AG08396 (cell line): ENCODE measurements around the gene CPEB1.
"Not testable (repeated sequence)": the region's sequence is repeated elsewhere in the genome, so short reads cannot be mapped to it uniquely, and the experiment has no call there.

ENCODE experiments used
- DNase-seq: peaks from one replicate; pipeline ENCODE4 v3.0.0; 2012; ENCODE audit warnings: low spot score, mixed read lengths

The CPEB1 gene

GRCh38 chr15:82545002-82545401, 102.2 kb downstream of the CPEB1 start:
- DNase-seq = no peak

- DNase-seq = no peak
Measured at GRCh38 chr15:82544431-82544830, 102.7 kb downstream of the CPEB1 start.

DNA sequence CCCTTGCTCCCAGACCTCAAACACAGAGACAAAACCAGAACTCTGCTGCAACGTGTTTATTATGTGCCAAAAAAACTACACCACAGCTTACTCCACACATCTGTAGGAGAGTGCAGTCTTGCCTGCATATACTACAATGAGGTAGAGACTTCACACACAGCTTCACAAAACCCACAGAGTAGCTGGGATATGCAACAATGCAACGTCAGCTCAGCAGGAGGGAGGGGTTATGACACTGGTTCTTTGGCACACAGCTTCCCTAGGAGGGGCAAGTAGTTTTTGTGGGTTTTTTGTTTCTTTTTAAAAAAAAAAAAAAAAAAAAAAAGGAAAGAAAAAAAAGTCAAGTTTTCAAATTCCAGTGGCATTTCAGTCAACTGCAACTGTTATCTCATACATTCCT, 104.0 kb downstream of the CPEB1 start:
- peak; percentile 77 for DNase-seq

GRCh38 chr15:82540984-82541431, 106.2 kb downstream of the CPEB1 start:
- peak; percentile 26 for DNase-seq

DNA sequence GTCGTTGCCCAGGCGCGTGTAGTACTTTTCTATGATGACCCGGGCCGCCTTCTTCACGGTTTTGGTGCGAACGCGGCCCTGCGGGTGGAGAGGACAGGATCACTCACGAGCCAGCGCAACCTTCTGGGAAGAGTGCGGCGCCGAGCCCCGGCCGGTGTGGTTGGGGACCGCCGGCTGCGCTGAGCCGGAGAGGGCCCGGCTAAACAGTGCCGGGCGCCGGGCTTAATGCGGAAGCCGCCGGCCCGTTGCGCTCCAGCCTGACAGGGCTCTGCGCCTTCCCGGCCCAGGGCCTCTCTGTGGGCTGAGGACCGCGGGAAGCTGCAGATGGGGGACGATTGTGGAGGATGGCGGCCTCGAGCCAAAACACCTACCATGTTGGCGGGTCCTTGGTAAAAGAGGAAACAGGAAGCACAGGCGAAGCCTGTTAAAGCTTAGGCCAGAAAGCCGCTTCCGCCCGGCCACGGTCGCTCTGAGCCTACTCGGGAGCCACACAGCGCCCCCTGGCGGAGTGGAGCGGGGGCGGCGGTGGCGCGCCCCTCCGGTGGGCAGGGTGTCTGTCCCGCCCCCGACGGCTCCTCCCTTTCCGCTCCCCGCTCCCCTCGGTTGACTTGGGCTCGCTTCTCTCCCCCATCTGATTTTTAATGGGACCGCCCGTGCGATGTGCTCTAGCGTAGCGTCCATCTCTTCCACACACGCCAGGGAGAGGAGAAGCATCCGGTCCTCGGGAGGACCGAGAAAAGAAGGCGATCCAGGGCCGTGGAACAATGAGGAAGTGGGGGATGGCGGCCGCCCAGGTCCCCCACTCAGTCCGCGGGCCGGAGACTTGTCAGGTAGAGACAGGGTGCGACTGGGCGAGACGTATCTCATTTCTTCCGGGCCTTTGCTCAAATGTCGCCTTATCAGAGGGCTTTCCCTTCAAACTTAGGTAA, 106.8 kb downstream of the CPEB1 start, which contains the start of gene RPS17:
TSS of gene RPS17 (minus strand) at position 403 of the 929 bp plus-strand sequence. CDS start at position 374, 29 bp downstream.
- peak; percentile 99 for DNase-seq

DNA sequence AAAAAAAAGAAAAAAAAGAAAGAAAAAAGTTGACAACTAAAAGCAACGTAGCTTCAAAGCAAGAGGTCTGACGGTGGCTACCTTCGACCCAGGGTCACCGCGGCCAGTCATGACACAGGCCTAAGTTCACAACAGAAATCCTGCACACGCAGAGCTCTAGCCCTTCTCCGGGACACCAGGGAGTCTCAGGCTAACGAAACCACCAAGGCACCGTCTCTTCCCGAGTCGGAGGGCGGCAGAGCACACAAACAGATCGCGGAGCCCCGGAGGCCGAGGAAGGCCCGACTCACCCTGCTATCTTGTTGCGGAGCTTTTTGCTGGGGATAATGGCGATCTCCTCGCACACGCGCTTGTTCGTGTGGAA, 107.5 kb downstream of the CPEB1 start:
- no peak for DNase-seq

DNA sequence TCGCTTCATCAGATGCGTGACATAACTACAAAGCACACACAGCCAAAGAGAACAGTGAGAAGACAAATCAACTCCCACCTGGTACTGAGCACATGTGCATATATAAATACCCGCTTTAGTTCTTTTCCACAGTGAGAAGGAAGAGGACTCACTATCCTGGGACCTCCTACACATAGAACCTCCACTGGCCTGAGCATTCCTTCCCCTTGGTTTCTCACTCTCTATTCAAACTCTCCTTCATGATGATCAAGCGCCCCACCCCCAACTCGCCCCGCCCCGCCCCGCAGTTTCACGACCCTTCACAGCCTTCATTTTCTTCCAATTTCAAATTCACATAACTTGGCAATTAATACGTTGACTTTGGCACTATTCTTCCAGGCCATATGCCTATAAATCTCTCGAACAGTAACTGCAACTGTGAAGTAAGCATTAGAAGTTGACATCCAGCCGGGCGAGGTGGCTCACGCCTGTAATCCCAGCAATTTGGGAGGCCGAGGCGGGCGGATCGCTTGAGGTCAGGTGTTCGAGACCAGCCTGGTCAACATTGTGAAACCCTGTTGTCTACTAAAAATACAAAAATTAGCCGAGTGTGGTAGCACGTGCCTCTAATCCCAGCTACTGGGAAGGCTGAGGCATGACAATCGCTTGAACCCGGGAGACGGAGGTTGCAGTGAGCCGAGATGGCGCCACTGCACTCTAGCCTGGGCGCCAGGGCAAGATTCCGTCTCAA, 108.0 kb downstream of the CPEB1 start:
- peak; percentile 27 for DNase-seq

GRCh38 chr15:82537351-82537908, 109.7 kb downstream of the CPEB1 start:
- DNase-seq = no peak

DNA sequence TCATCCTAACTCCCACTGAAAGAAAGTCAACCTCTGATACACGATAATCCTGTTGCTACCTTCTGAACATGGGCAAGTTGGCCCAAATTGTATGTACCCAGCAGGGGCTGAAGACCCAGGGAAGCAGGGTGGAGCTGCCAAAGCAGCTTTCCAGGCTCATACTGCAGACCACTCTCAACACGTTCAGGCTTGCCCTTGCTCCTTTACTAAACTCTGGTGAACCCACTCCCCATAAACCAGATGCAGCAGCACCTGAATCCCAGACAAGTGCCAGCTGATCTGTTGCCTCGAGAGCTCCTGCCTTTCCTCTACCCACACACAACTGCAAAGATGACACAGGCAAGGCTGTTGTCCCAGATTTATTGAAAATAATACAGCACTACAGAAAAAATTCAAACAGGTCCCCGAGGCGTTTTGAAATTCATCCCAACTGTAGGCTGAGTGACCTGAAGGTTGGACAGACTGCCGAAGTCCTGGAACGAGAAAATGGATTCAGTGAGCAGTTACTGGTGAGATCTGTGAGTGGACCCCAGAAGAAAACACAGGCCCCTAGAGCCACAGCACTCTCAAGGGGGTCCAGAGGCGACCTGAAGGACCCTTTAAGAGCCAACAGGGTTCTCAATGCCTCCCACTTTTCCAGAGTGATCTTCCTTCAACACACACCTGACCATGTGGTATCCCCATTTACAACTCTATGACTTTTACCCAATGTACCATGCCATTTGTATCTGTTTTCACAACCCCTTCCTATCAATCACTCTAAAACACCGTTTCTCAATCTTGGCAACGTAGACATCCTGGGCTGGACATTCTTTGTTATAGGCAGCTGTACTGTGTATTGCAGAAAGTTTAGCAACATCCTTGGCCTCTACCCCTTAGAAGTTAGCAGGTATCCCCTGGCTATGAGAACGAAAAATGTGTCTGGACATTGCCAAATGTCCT, 110.5 kb downstream of the CPEB1 start:
- DNase-seq = no peak

DNA sequence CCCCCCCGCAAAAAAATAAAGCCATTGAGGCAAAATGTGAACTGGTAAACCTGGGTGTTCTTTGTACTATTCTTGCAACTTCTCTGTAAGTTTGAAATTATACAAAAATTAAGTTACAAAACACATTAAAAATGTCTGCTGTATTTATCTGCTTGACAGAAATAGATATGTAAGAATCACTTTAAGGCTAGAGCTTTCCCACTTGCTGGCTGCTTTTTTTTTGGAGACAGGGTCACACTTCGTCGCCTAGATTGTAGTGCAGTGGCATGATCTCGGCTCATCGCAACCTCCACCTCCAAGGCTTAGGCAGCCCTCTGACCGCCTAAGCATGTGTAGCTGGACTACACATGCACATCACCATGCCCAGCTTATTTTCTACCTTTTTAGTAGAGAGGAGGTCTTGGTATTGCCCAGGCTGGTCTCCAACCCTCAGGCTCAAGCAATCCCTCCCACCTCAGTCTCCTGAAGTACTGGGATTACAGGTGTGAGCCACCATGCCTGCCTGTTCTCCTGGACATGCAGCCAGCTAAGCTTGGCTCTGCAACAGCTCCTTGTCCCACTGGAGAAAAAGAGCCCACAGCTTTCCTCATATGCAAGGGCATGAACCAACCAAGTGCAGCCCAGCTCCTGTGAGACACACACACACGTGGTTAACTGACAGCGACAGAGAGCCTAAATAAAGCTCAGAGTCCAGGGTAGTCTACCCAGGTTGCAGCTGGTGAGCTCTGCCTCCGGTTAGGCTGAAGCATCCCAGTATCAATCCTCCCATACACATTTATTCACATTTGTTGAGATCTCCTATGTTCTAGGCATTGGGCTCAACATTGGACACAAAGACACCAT, 111.4 kb downstream of the CPEB1 start:
- no peak for DNase-seq

- DNase-seq = not testable (repeated sequence)
Measured at GRCh38 chr15:82535151-82535550, 112.0 kb downstream of the CPEB1 start.

DNA sequence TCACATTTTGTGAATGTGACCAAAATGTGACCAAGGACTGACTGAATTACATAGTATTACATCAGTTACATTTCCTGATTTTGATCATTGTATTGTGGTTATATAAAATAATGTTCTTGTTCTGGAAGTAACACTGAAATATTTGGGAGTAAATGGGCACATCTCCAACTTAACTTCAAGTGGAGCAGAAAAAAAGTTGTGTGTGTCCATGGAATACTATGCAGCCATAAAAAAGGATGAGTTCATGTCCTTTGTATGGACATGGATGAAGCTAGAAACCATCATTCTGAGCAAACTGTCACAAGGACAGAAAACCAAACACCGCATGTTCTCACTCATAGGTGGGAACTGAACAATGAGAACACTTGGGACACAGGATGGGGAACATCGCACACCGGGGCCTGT, 112.7 kb downstream of the CPEB1 start:
- DNase-seq = not testable (repeated sequence)

DNA sequence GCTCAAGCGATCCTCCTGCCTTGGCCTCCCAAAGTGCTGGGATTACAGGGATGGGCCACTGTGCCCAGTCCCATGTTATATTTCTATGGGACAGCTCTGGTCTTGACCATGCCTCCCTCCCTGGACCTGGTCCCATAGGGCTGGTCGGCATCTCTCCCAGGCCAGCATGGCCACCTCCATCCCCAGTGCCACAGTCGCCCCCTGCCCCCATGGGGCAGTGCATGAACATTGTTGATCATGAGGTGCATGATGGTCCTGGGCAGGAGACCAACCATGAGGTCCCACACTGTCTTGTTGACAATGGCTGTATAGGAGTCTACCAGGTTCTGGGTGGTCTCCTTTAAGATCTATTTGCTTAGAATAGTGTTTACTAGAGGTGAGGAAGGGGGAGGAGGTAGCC, 113.4 kb downstream of the CPEB1 start:
- DNase-seq = no peak

GRCh38 chr15:82532991-82533481, 114.1 kb downstream of the CPEB1 start:
- DNase-seq = no peak

DNA sequence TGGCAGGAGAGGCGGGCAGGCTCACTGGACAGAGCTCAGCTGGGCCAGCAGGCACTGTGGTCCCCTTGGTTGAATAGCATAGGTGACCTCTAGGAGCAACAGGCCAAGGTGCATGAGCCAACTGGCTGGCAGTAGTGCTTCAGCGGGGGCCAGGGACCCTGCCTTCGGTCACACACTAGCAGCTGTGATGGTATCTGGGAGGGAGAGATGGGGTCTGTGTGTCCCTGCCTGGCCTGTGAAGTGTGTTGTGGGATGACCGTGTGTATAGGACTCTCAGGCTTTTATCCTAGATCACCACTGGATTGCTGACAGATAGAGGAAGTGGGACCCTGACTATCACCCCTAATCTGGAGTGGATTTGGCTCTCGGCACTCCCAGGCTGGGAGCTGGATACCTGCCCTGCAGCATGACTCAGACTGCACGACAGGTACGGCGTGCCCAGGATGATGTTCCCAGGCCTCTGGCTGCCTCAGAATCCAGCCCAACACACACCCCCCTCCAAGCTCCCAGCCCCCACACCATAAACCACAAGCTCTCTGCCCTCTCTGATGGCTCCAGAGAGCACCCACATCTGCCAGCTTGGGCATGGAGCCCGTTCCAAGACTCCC, 114.7 kb downstream of the CPEB1 start:
- no peak for DNase-seq

DNA sequence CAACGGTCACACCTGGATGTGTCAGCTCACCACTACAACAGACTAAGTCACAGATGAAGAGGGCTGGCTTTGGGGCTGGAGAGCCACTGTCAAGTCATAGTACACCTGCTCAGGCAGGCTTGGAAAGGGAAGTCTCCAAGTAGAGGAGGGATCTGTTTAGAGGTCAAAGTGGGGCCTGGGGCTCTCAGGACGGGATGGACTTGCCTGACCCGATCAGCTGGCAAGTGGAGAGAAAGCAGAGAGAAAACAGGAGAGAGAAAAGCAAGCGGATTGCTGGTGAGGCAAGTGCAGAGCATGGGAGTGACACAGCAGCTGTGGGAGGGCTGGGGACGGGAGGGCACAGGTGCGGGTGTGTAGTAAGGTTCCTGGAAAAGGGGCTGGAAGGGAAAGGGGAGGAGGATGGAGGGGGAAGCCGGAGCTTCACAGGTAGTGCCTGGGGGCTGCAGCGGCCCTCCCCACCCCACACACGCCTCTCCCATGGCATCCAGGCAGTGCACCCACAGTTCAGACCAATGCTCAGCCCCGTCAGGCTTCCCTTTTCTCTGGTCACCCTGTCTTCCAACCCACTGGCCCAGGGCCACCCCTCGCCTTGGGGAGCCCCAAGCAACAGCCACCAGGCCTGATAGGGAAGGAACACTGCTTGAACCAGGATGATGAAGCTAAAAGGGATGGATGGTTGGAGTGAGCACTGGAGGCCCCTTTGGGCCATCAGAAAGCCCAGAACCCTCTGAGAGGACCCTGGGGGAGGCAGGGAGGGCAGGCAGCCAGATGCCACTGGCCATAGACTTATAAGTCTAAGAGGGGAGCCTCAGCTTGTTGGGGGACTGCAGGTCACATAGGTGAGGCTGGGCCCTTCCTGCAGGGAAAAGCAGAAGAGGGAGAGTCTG, 115.4 kb downstream of the CPEB1 start:
- no peak for DNase-seq

DNA sequence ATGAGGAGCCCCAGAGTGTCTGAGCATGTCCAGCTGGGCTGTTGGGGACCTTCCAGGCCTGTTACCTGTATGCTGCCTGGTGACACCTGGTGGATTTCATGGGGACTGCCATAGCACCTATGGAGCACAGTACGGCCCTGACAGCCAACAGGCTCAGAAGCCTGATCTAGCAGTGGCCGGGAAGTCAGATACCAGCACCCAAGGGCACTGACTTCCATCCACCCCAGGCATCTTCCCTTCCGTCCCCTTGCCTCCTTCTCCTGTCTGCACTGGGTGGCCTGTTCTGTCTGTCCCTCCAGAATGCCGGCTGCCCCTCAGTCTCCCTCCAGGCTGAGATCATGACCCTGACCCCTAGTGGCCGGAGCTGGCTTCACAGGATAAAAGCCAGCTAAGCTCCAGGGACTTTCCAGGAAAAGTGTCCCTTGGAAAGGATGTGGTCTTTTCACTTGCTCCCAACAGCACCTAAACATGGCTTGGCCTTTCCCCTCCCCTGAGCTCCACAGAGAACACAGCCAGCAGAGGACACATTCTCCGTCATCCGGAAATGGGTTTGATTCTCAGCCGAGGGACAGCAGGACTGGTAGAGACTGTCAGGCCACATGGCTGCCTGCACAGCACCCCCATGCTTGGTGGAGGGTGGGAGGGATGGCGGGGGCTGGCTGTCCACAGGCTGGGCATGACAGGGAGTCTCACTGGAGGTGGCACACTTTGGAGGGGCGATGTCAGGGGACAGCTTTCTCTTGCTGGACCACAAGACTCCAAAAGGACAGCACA, 116.4 kb downstream of the CPEB1 start:
- DNase-seq = peak; percentile 75

GRCh38 chr15:82530006-82530405, 117.2 kb downstream of the CPEB1 start:
- DNase-seq = no peak
